Fibroblast of skin of back (primary cell): ENCODE results near the gene SAMD10.
"Not testable (repeated sequence)": the region's sequence is repeated elsewhere in the genome, so short reads cannot be mapped to it uniquely, and the experiment has no call there.

Source experiments
- DNase-seq: peaks from one replicate; pipeline ENCODE4 v3.0.0-alpha.2; 2013

The SAMD10 gene

GRCh38 chr20:63968928-63969760, 10.3 kb downstream of the SAMD10 start:
- no peak for DNase-seq

DNA sequence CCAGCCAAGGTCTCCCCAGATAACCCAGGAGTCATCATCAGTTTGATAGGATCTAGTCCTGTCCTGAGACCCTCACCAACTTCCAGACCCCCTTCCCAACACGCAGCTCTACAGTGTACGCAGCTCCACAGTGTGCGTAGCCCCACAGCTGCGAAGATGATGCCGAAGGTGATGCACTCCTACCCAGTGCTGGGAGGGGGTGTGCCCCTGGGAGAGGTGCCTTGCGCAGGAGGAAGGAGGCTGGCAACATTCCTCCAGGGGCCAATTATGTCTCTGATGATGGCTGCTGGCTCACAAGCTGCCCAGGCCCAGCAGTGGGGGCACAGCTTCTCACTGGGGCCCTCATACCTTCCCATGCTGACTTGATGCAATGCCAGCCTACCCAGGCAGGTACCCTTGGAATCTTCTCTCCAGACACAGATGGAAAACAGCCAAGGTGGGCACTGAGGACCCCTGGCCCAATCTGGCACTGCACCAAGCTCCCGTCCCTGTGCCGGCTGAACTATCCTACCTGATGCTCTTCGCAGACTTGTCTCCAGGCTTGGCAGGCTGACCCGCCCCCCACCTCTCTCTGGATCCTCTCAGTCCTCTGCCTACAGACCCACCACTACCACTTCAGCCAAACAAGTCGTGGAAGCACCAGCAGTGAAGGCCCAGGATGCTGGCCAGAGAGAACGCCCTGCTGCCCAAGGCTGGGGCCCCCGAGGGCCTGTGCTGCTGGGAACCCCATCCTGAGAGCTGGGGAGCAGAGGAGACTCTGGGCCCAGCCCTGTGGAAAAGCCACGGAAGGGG, 11.1 kb downstream of the SAMD10 start:
- DNase-seq = no peak

GRCh38 chr20:63967330-63968135, 11.9 kb downstream of the SAMD10 start:
- DNase-seq = no peak

DNA sequence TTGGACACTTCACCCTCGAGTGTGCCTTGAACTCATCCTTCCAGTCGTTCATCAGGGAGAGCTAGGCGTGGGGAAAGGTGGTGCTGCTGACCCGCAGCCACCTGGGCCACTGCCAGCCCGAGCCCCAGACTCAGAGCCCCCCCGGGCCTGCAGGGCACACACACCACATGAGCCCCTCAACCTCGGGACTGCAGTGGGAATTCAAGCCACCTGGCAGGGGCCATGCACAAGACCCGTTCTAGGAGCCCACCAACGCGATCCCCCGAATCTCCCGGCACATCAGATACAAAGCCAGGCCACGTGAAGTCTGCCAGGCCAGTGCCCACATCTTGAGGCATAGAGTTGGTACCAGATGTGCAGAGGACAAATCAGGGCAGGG, 12.5 kb downstream of the SAMD10 start:
- DNase-seq = no peak

DNA sequence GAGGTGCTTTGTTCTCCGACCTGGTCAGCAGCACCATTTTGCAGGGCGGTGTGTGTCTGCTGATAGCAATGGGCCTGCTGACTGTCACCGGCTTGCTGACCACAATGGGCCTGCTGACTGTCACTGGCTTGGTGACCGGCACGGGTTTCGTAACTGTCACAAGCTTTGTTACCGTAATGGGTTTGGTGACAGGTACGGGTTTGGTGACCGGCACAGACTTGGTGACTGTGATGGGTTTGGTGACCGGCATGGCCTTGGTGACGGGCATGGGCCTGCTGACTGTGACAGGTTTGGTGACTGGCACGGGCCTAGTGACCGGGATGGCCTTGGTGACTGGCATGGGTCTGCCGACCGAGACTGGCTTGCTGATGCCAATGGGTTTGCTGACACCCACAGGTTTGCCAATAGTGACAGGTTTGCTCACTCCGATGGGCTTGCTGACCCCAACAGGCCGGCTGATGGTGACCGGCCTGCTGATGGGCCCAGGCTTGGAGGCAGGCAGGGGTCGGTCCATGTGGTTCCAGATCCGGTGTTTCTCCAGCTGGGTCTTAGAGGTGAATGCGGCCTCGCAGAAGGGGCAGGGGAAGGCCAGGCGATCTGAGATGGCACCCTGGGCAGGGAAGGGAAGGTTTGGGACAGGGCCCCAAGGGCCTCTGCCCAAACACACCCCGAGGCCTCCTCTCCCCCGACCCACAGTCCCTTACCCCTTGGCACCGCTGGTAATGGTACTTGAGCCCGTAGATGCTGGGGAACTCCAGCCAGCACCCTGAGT, 13.1 kb downstream of the SAMD10 start:
- DNase-seq = no peak

DNA sequence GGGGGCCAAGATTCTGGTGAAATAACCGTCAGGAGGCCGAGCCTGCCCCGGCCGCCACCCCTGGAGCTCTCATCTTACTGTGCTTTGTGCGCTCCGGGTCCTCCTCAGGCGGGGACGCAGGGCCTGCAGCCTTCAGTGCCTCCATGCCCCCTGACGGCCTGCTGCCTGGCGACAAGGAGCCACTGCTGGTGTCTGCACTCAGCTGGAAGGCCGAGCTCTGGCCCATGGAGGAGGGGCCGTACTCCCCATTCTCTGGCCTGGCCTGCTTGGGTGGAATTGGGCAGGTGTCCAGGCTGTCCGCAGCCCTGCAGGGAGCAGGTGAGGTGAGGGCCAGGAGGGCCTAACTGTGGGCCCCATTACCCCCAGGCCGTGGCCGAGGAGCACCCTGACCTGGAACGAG, 15.0 kb downstream of the SAMD10 start:
- no peak for DNase-seq

DNA sequence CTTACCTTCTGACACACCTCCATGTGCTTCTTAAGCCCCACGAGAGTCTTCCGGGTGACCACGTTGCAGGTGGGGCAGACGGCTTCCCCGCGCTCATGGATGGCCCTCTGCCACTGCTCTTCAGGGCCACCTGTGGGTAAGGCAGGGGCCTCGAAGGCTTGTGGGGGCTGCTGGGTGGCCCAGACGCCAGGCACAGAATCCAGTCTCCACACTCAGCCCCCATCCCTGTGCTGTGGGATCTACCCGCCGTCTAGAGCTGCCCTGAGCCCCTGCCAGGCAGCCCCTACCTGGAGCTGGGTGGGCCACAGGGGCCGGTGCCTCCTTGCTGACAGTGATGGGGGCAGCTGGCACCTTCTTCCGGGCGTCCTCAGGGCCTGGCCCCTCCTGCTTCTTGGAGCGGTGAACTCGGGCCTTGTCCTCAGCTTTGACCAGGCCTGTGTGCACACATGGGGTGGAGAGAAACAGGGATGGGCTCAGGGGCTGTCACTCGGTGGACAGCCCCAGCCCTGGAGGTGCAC, 15.6 kb downstream of the SAMD10 start:
- no peak for DNase-seq

- DNase-seq = no peak
Observed at GRCh38 chr20:63963348-63963741, 16.1 kb downstream of the SAMD10 start.

DNA sequence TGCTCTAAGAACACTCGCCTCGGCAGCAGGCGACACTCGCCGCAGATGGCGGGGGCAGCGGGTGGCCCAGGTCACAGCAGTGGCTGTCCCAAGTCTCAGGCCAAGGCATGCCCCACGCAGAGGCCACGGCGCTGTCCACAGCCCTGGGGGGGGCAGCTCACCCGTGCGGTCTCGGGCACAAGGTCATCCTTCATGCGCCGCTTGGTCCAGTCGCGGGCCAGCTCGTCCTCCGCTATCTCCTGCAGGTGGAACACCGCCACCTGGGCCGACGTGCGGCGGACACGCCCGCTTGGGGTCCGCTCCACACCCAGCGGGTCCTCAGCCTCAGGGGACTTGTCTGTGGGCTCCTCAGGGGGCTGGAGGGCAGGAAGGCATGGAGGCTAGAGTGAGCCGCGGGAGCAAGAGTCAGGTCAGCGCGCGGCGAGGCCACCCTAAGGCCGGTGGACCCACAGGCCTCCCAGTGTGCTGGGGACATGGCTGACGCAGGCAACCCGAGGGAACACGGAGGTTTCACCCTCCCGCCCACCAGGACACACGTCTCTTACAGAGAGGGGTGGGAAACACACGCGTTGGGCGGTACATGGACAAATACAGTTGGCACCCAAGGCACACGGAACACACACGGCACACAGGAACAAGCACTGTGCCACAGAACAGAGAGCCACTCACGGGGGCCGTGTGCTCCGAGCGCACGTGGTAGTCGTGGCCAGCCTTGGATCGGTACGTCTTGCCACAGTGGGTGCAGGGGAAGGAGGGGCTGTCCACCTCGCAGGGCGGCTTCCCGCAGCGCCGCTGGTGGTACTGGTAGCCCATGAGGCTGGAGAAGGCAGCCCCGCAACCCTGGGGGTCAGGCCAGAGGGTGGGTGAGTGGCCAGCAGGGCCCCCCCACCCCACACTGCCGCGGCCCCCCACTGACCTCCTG, 16.8 kb downstream of the SAMD10 start:
- no peak for DNase-seq

GRCh38 chr20:63961664-63962425, 17.6 kb downstream of the SAMD10 start:
- DNase-seq = no peak

DNA sequence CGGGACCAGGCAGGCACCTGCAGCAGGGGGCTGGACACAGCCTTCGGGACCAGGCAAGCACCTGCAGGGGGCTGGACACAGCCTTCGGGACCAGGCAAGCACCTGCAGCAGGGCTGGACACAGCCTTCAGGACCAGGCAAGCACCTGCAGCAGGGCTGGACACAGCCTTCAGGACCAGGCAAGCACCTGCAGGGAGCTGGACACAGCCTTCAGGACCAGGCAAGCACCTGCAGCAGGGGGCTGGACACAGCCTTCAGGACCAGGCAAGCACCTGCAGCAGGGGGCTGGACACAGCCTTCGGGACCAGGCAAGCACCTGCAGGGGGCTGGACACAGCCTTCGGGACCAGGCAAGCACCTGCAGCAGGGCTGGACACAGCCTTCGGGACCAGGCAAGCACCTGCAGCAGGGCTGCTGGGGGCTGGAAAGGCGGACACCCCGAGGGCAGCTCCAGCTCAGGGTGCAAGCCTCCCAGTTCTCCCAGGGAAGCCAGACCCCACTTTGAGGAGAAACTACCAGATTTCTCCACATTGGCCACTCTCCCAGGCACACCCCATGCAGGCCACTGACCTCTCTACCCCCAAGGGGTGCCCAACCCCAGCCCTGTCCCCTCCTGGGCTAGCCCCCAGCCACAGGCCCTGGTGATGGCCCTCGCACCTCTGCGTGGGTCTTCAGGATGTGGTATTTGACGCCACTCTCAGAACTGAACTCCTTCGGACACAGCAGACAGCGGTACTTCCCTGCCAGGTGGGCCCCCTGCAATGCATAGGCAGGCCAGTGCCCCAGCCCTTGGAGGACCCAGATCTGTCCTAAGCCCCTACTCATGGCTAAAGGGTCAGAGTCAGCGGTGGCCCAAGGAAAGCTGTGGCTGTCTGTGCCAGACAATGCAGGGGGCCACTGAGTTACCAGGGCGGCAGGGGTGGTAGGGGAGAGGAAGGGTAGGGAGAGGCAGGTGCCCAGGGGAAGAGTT, 18.5 kb downstream of the SAMD10 start:
- not testable (repeated sequence) for DNase-seq

- no peak for DNase-seq
Observed at GRCh38 chr20:63959699-63960075, 19.8 kb downstream of the SAMD10 start.

DNA sequence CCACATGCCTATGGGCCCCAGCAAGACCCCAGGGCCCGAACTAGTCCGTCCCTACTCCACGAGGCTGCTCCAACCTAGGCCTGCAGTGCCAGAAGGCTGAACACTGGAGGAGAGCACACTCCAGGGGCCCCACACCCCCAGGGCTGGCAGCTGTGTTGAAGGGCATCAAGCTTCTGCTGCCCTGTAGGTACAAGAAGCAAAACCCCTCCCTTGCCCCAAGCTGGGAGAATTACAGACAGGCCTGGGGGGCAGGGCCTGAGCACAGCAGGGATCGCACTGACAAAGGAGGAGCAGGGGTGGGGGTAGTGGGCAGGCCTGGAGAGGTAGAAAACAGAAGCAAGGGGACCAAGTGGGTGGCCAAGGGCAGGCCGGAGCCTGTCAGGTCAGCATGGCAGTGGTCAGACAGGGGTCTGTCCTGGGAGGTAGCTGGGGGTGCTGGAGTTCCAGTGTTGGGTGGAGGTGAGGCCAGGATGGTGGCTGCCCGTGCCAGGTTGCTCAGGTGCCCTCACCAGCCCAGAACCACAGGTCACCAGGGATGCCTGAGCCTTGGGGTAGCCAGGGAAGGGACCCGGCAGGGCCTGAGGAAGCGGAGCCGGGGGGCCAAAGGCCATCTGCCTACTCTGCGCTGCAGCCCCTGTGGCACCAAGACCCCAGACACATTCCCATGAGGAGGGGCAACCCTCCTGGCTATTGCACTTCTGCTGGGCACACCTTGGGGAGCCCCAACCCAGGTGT, 20.3 kb downstream of the SAMD10 start:
- DNase-seq = no peak

DNA sequence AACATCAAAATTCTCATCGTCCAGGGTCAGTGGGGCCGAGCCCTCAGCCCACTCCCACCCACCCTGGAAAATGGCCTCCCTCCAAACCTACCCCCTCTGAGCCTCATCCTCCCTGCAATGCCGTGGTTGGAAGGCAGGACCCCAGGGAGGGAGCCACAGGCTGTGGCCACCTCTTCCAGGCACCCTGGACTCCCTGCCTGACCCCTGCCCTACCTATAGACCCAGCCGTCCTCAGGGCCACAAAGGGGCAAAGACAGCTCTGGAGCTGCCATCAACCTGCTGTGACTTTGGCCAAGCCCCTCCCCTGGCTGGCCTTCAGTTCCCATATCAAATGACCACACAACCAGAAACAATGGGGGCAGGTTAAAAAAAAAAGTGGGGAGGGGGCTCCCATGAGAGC, 21.0 kb downstream of the SAMD10 start:
- DNase-seq = no peak

- no peak for DNase-seq
Observed at GRCh38 chr20:63957690-63958441, 21.6 kb downstream of the SAMD10 start.

- peak; percentile 63 for DNase-seq
Observed at GRCh38 chr20:63957004-63957689, 22.3 kb downstream of the SAMD10 start.

DNA sequence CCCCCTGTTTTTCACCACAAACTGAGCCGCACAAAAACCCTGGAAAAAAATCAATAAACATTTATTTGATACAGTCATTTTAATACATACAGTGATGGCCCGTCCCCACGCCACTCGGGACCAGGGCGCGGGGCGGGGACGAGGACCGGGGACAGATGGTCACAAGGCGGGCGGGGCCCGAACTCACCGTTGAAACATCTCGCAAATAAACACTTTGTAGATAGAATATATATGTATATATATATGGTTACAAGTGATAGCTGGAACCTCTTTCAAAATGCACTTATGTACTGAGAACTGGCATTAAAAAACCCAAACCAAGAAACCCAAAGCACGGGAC, 22.8 kb downstream of the SAMD10 start:
- no peak for DNase-seq
